Stimulated activated naive CD8-positive, alpha-beta T cell treated with anti-CD3 and anti-CD28 coated beads, Interleukin-15, amount 100 ng/mL, for 72 hours (primary cell): ENCODE results near the gene LRP1B.
"Not testable (repeated sequence)": the region's sequence is repeated elsewhere in the genome, so short reads cannot be mapped to it uniquely, and the experiment has no call there.

Experiments
- ATAC-seq: fragments of 150-1000 bp; cut with Tn5 transposase; 2 replicates; pipeline ENCODE4 v1.10.0; 2021; ENCODE audit warnings: mild to moderate bottlenecking, moderate library complexity
- DNase-seq, 2 donors: peaks; one replicate each; pipeline ENCODE4 v3.0.0; 2021 to 2022
- H3K27ac Mint-ChIP-seq, 2 donors: one replicate each; pipeline ENCODE4 v1.8.0; 2022; ENCODE audit warnings: mild to moderate bottlenecking in 2 of 2, mixed read lengths in 2 of 2, moderate library complexity in 2 of 2
- H3K27me3 Mint-ChIP-seq: one replicate; pipeline ENCODE4 v1.8.0; 2022; ENCODE audit warnings: mixed read lengths
- H3K4me1 Mint-ChIP-seq: one replicate; pipeline ENCODE4 v1.8.0; 2022; ENCODE audit warnings: mild to moderate bottlenecking, mixed read lengths
- H3K4me3 Mint-ChIP-seq, 2 donors: one replicate each; pipeline ENCODE4 v1.8.0; 2022; ENCODE audit warnings: mild to moderate bottlenecking in 2 of 2, mixed read lengths in 2 of 2, moderate library complexity in 1 of 2
- H3K9me3 Mint-ChIP-seq, 2 donors: one replicate each; pipeline ENCODE4 v1.8.0; 2022; ENCODE audit warnings: mixed read lengths in 2 of 2

LRP1B gene

DNA sequence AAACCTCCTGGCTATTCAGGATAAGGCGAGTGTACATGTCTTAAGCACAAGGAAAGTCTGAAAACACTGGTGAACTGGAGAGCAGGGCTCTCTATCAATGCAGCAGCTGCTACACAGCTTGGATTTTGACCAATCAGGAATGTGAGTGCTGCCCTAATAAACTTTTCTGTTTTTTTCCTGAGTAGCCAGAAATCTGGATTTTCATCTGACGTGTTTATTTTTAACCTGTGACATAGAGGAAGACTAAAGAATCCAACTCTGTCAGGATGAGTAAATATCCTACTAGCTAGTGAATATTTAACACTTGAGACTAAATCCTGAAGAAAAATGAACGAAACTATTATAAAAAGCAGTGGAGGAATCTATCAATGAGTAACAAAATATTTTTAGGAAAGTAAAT lies 1638.9 kb downstream of the LRP1B start:
- Mint-ChIP-seq H3K4me3 (no peak overlapping the region), H3K4me1 (no peaks in the 10 kb centered on the region), H3K27me3 (no peaks in the 10 kb centered on the region), H3K27ac (no peak overlapping the region), H3K9me3 (no peaks in the 10 kb centered on the region)
- ATAC-seq (no peak), DNase-seq (no peak)

DNA sequence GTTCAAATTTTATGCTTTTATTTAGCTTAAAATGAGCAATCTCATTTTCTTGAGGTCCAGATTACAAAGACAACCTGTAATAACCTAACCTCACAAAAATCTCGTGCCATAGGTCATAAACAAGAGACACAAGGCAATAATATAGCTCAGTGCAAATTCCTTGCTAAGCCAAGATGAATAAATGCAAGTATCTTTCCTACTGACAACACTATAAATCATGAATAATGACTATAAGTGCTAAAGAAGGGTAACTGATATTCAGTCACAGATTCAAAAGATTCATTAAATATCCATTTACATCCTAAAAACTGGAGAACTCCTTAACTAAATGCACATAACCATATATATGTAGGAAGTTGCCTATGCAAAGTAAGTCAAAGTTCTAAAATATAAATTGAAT lies 1641.6 kb downstream of the LRP1B start:
- no peak for DNase-seq
- Mint-ChIP-seq H3K9me3 (no peaks in the 10 kb centered on the region), H3K4me1 (no peaks in the 10 kb centered on the region), H3K27ac (no peak overlapping the region), H3K4me3 (no peak overlapping the region), H3K27me3 (no peaks in the 10 kb centered on the region)
- ATAC-seq, result no peak

DNA sequence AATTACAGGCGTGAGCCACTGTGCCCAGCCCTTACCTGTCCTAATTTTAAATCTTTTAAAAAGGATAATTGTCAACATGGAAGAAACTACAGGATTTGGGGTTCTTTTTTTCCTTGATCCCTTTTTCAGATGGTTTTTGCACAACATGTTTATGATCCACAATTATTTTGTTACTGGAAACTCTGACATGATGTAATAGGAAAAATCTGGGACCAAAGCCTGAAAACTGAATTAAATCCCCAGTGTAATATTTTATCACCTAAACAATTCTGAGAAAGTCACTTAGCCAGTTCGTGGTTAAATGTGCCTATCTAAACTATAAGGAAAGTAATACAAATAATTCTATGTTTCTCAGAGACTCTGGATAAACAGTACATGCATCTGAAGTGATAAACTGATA lies 1649.7 kb downstream of the LRP1B start:
- DNase-seq (no peak), ATAC-seq (no peak)
- Mint-ChIP-seq H3K9me3 (peaks cover 7 to 9% of the 10 kb centered on the region in 2 donors), H3K27me3 (no peaks in the 10 kb centered on the region), H3K4me1 (no peaks in the 10 kb centered on the region), H3K27ac (no peak overlapping the region), H3K4me3 (no peak overlapping the region)

DNA sequence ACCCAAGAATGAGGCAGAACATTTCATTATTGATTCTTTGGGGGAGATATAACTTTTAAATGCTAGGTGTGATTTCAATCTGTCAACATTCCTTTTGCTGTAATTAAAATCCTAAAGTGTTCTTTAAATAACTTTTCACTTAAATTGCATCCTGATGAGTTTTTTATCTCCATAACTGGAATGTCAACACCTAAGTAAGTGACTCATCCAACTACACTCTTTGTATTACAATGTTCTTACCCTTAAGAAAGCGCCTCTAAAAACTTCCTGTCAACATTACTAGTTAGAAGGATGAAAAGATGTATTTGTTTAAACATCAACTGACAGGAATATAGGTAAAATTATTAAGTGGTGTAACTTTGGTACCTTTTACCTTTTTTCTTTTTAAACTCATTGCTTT lies 1657.0 kb downstream of the LRP1B start:
- no peak for DNase-seq
- H3K9me3 Mint-ChIP-seq, result no peaks in the 10 kb centered on the region
- H3K4me1 Mint-ChIP-seq, result no peaks in the 10 kb centered on the region
- H3K4me3 Mint-ChIP-seq, result no peak overlapping the region
- ATAC-seq, result no peak
- no peak overlapping the region for H3K27ac Mint-ChIP-seq
- H3K27me3 Mint-ChIP-seq, result no peaks in the 10 kb centered on the region

DNA sequence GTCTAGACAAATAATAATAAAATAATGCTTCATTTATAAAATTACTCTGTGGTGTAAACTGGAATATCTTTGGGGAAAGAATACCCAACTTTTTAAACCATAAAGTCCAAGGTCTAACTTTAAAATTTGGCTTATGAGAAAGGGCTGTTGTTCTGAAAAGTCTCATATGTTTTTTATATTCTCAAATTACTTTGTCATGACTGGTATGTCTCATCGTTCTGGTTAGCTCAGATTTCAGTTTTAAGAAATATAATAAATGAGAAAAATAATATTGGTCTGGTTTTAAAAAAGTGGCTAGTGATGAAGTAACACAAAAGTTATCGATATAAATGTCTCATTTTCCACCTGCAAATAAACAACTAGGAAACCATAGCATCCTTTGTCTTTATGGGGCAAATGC lies 1658.1 kb downstream of the LRP1B start:
- Mint-ChIP-seq H3K4me3 (no peak overlapping the region), H3K27ac (no peak overlapping the region), H3K27me3 (no peaks in the 10 kb centered on the region), H3K9me3 (no peaks in the 10 kb centered on the region), H3K4me1 (no peaks in the 10 kb centered on the region)
- no peak for ATAC-seq
- DNase-seq, result no peak

DNA sequence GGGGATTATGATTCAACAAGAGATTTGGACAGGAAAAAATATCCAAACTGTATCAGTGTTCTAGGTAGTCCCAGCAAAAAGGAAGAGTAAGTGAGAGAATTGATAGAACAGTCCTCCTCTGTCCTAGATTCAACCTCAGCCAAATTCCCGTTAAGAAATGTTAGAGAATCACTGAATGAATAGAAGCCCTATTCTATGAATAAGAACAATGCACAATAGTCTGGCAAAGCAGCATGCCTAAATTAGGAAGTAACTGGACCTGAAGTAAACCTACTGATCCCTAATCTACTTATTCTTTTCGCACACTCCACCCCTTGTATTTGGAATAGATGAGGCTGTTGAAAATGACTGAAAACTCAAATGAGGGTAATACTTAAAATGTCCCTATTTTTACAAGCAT lies 1665.5 kb downstream of the LRP1B start:
- Mint-ChIP-seq H3K4me1 (no peaks in the 10 kb centered on the region), H3K9me3 (peaks cover 0 to 8% of the 10 kb centered on the region in 2 donors), H3K27me3 (no peaks in the 10 kb centered on the region), H3K27ac (no peak overlapping the region), H3K4me3 (no peak overlapping the region)
- DNase-seq (no peak), ATAC-seq (no peak)

DNA sequence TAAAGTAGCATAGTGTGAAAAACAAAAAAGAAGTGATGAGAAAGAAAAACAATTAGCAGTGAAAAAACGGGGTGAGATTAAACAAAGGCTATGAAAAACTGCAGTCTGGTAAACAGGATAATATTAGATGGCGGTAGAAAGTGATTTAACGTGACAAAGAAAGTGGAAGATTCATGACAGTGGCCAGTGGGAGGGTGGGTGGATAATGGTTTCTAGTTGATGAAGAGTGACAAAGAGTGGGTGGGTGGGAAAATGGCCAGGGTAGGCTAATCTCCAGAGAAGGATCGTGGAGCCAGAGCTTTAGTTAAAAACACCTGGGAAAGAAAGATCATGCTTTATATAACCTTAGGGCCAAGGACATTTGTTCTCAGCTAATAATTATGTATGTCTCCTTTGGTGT lies 1667.8 kb downstream of the LRP1B start:
- ATAC-seq (no peak), DNase-seq (no peak)
- Mint-ChIP-seq H3K27ac (no peak overlapping the region), H3K4me3 (no peak overlapping the region), H3K9me3 (peaks cover 0 to 8% of the 10 kb centered on the region in 2 donors), H3K27me3 (no peaks in the 10 kb centered on the region), H3K4me1 (no peaks in the 10 kb centered on the region)

DNA sequence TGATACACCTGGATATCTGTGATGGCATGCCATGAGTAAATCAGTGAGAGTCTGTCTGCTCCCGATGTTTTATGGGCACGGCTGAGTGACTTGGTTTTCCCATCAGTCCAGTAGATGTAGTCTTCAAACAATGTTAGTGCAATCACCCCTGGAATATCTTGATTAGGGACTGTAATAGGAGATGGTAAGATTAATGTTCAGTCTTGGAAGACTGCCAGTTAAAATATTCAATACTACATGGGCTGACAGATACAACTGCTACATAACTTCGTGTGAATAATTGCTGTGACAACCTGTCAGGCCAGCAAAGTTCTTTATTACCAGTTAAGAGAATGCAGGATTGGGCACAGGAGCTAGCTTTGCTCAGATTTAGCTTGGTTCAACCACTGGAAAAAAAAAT lies 1673.3 kb downstream of the LRP1B start:
- DNase-seq, result no peak
- no peak overlapping the region for H3K27ac Mint-ChIP-seq
- H3K27me3 Mint-ChIP-seq, result no peaks in the 10 kb centered on the region
- no peak for ATAC-seq
- H3K9me3 Mint-ChIP-seq, result peaks cover 2 to 6% of the 10 kb centered on the region in 2 donors
- no peaks in the 10 kb centered on the region for H3K4me1 Mint-ChIP-seq
- H3K4me3 Mint-ChIP-seq, result no peak overlapping the region

DNA sequence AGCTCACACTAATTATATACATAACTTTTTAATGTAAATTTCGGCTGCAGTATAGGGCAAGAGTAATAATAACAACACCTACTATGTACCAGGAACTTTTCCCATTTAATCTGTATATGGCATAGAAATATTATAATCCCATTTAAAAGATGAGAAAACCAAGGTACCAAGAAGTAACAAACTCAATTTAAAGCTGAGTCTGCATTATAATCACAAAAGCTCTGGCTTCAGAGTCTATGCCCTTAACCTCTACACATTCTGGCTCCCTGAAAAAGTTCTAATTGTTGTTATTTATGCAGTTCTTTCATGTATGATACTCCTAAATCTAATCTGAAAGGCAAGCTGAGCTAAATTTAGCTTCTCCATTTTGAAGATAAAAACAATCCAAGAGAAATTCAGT lies 1675.5 kb downstream of the LRP1B start:
- Mint-ChIP-seq H3K9me3 (peaks cover 0 to 6% of the 10 kb centered on the region in 2 donors), H3K27me3 (no peaks in the 10 kb centered on the region), H3K27ac (no peak overlapping the region), H3K4me1 (no peaks in the 10 kb centered on the region), H3K4me3 (no peak overlapping the region)
- no peak for ATAC-seq
- no peak for DNase-seq

DNA sequence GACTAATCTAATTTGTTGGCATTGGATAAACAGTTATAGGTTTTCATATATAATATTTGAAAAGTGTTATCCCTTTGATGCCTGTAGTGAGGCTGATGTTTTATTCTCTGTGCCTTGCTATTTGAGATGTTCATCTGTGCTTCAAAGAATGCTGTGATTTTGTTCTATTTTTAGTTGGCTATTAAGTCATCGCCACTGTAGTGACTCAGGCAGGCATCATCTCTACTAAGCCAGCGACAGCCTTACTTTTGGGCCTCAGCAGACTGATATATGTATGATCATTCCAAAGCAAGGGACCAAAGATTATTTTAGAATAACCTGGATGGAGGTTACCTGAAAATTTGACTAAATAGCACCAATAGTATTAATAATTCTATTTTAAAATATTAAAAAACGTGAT lies 1676.1 kb downstream of the LRP1B start:
- peaks cover 0 to 6% of the 10 kb centered on the region in 2 donors for H3K9me3 Mint-ChIP-seq

DNA sequence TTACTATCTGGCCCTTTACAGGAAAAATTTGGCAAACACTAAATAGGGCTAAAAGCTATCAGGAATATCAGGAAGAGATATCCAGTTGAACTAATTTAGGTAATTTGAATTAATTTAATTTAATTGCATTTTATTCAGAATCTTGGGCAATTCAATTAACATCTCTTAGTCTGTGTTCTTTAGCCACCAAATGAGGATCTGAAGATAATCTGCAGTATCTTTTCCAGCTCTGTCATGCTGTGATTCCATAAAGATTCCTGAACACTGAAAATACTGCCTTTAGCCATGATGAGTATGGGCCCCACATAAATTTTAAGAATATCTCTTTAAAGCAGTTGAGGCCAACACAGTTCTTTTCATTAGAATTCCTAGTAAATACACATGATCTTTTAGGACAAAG lies 1679.5 kb downstream of the LRP1B start:
- DNase-seq, result no peak
- Mint-ChIP-seq H3K27ac (no peak overlapping the region), H3K4me1 (no peaks in the 10 kb centered on the region), H3K27me3 (no peaks in the 10 kb centered on the region), H3K9me3 (peaks cover 0 to 5% of the 10 kb centered on the region in 2 donors), H3K4me3 (no peak overlapping the region)
- ATAC-seq, result no peak

More for the DNA sequence above, 1676.1 kb downstream of the LRP1B start:
- H3K27ac Mint-ChIP-seq, result no peak overlapping the region
- no peak for ATAC-seq
- no peaks in the 10 kb centered on the region for H3K4me1 Mint-ChIP-seq
- H3K4me3 Mint-ChIP-seq, result no peak overlapping the region
- H3K27me3 Mint-ChIP-seq, result no peaks in the 10 kb centered on the region
- no peak for DNase-seq

DNA sequence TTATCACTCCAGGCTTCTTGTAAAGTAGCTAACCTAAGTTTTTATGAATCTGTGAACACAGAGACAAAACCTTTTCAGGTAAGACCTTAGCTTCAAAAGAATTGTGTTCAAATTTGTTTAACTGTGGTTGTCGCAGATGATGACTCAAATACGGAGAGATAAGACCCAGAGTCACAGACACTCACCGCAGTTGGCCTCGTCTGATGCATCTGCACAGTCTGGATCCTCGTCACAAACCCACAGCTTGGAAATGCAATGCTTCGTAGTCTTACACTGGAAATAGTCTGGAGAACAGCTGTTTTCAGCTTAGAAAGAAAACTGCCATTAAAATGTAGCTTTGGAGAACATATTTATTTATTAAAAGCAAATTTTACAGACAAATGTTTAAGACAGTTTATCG lies 1688.5 kb downstream of the LRP1B start:
- no peak for ATAC-seq
- Mint-ChIP-seq H3K27ac (no peak overlapping the region), H3K9me3 (peaks cover 0 to 5% of the 10 kb centered on the region in 2 donors), H3K4me3 (no peak overlapping the region), H3K27me3 (no peaks in the 10 kb centered on the region), H3K4me1 (no peaks in the 10 kb centered on the region)
- DNase-seq, result no peak

DNA sequence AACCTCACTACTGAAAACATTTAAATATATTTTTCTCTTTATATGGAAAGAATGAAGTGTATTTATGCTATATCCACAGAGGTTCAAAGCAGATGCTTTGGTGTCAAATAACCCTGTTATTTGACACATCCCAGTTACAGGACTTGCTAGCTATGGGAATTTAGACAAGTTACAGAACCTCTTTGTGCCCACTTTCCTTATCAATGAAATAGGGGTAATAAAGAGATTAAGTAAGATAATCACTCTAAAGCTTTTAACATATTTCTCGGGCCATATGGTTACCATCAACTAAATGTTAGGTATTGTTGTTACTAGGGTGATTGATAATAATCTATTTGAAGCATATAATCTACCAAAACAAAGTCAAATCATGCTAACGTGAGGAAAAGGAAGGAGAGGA lies 1690.0 kb downstream of the LRP1B start:
- H3K4me1 Mint-ChIP-seq, result no peaks in the 10 kb centered on the region
- ATAC-seq (no peak), DNase-seq (no peak)
- peaks cover 0 to 8% of the 10 kb centered on the region in 2 donors for H3K9me3 Mint-ChIP-seq
- no peaks in the 10 kb centered on the region for H3K27me3 Mint-ChIP-seq
- H3K27ac Mint-ChIP-seq, result no peak overlapping the region
- no peak overlapping the region for H3K4me3 Mint-ChIP-seq

DNA sequence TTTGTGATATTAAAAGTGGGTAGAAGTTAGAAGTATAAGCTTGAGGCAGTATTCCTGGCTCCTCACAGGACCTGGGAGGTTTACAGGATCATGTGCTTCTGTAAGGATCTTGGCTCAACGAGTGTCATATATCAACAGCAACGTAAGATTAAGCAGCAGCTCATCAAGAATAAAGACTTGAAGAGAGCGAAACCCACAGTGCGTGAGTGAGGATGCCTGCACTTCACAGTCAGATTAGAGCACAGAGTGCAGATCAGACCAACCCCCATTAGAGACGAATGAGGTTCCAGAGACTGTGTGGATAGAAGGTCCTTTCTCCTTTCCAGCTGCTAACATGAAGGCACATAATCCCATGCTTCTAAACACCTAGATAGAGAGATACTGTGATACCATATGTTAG lies 1693.9 kb downstream of the LRP1B start:
- Mint-ChIP-seq H3K9me3 (peaks cover 5 to 10% of the 10 kb centered on the region in 2 donors), H3K4me3 (no peak overlapping the region), H3K27ac (no peak overlapping the region), H3K27me3 (no peaks in the 10 kb centered on the region), H3K4me1 (no peaks in the 10 kb centered on the region)
- no peak for DNase-seq
- ATAC-seq, result no peak

DNA sequence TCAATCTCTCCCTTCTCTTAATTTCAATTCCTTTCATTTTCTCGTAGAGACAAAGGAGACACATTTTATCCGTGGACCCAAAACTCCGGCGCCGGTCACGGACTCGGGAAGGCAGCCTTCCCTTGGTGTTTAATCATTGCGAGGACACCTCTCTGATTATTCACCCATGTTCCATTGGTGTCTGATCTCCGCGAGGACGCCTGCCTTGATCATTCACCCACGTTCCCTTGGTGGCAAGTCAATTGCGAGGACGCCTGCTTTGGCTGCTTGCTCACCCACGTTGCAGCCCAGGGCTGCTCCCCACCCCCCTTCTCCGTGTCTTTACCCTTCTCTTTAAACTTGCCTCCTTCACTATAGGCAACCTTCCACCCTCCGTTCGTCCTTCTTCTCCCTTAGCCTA lies 1703.8 kb downstream of the LRP1B start:
- not testable (repeated sequence) for H3K27ac Mint-ChIP-seq, H3K27me3 Mint-ChIP-seq, H3K4me1 Mint-ChIP-seq, ATAC-seq, H3K4me3 Mint-ChIP-seq, DNase-seq
- peaks cover 16 to 17% of the 10 kb centered on the region in 2 donors for H3K9me3 Mint-ChIP-seq

DNA sequence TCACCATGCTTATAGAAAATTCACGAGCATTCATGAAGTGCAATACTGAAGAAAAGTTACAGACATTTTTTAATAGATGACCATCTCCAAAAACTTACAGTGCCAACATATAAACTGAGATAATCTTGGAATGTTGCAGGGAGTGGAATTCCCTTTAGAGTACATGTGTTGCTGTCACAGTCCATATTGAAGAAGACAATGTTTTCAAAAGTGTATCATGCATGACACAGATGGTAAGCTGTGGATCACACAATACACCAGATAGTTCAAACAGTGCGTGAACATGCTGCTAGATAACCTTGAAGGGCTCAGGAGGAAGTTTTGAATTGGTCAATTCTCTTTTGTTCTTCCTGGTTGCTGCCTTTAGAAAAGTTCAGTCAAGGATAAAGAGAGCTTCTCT lies 1706.3 kb downstream of the LRP1B start:
- H3K4me1 Mint-ChIP-seq, result no peaks in the 10 kb centered on the region
- no peak for ATAC-seq
- no peak overlapping the region for H3K4me3 Mint-ChIP-seq
- no peak for DNase-seq
- no peak overlapping the region for H3K27ac Mint-ChIP-seq
- H3K9me3 Mint-ChIP-seq, result peaks cover 15 to 18% of the 10 kb centered on the region in 2 donors
- no peaks in the 10 kb centered on the region for H3K27me3 Mint-ChIP-seq

DNA sequence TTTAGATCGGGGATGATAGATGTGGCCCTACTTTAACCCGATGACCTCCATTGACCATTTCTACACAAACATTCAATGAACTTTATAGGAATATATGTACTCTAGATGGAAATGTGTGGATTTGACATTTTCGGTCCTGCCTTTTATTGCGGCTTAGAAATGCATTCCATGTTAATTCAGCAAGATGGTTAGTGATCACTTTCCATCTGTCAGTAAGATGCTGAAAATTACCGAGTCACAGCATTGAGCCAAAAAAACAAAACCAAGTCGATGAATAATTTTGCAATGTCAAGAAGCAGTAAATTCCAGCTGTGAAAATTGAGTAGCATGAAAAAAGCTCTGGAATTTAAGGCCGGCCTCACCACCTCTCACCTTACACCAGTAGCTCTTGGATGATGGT lies 1708.1 kb downstream of the LRP1B start:
- no peak overlapping the region for H3K4me3 Mint-ChIP-seq
- no peak overlapping the region for H3K27ac Mint-ChIP-seq
- H3K27me3 Mint-ChIP-seq, result no peaks in the 10 kb centered on the region
- DNase-seq (no peak), ATAC-seq (no peak)
- H3K9me3 Mint-ChIP-seq, result peaks cover 15 to 18% of the 10 kb centered on the region in 2 donors
- no peaks in the 10 kb centered on the region for H3K4me1 Mint-ChIP-seq
